HepG2 (cell line): Measurements from ENCODE around the gene COL8A2. TPM values are rescaled to one million over a fixed set of nuclear protein-coding genes. Genes with fewer than 3 reads are reported as not detected.
A peak's percentile ranks its signal among the peaks of the same experiment; 100 is the strongest.

Source experiments
- ATAC-seq: fragments of 200-7000 bp; cut with Tn5 transposase; 3 replicates; pipeline ENCODE4 v1.9.1; 2020; ENCODE audit warnings: mild to moderate bottlenecking, moderate library complexity
- BruUV-seq: library from RNA; stranded (reverse); fragments of 400-500 nt; replicated peaks from 2 replicates; lab custom pipeline; 2021; lab: Mats Ljungman, UMichigan
- CTCF ChIA-PET: fragments of 300-600 bp; formaldehyde crosslinking; extraction: SDS; loops from one replicate; lab custom pipeline; 2021; ENCODE audit warnings: low total read pairs, inconsistent platforms, low intra/inter-chr PET ratio; lab: Yijun Ruan, JAX
- POLR2A ChIA-PET: fragments of 350-600 bp; sonication (Branson Sonifier 250); formaldehyde crosslinking; loops from one replicate; lab custom pipeline; 2020; ENCODE audit warnings: antibody characterized with exemption, inconsistent platforms; lab: Yijun Ruan, JAX
- DNase-seq: peaks from one replicate; pipeline ENCODE4 v3.0.0-alpha.2; 2015; ENCODE audit warnings: low spot score
- FAIRE-seq: peaks from 3 replicates; lab custom pipeline; 2011; peaks lifted over from hg19 to GRCh38; lab: Jason Lieb, UNC
- H2AFZ ChIP-seq: one replicate; pipeline ENCODE4 v1.6.1; 2011; ENCODE audit warnings: low read length, inconsistent platforms
- H3K27ac ChIP-seq: fragments of 300-600 bp; 3 replicates; pipeline ENCODE4 v1.8.0; 2011; ENCODE audit warnings: mixed run types, mild to moderate bottlenecking, mixed read lengths, low read length, inconsistent platforms; ENCODE audit not compliant: insufficient read depth; ENCODE audit errors: extremely low read length
- H3K27me3 ChIP-seq, 2 experiments: fragments of 200-600 bp in 1 of 2; 2 replicates in 1 of 2; 3 replicates in 1 of 2; pipeline versions ENCODE4 v1.6.0 to v1.8.0; 2011; ENCODE audit warnings: low read length in 2 of 2, mild to moderate bottlenecking in 2 of 2, moderate library complexity in 2 of 2, inconsistent platforms in 1 of 2; ENCODE audit not compliant: insufficient read depth in 2 of 2, control insufficient read depth in 1 of 2
- H3K36me3 ChIP-seq, 2 experiments: fragments of 200-600 bp in 1 of 2; replicated peaks in 1 of 2; 2 replicates in 1 of 2; 3 replicates in 1 of 2; pipeline versions ENCODE4 v1.5.1 to v1.8.0; 2011; ENCODE audit warnings: low read length in 2 of 2, inconsistent platforms in 1 of 2; ENCODE audit not compliant: insufficient read depth in 2 of 2, control insufficient read depth in 1 of 2
- H3K4me1 ChIP-seq: 2 replicates; pipeline ENCODE4 v1.5.1; 2012; ENCODE audit warnings: low read length, inconsistent platforms; ENCODE audit not compliant: insufficient read depth
- H3K4me2 ChIP-seq: 2 replicates; pipeline ENCODE4 v1.6.0; 2011; ENCODE audit warnings: low read depth, low read length, inconsistent platforms
- H3K4me3 ChIP-seq, 3 experiments: fragments of 200-600 bp in 1 of 3; sonication (generic), shearing (Covaris generic) in 1 of 3; replicated peaks in 1 of 3; 2 replicates each; pipeline ENCODE4 v1.5.1; 2011 to 2016; ENCODE audit warnings: low read length in 3 of 3, inconsistent platforms in 2 of 3, low read depth in 2 of 3, mild to moderate bottlenecking in 2 of 3, control low read depth in 1 of 3, mixed read lengths in 1 of 3; ENCODE audit not compliant: insufficient read depth in 1 of 3
- H3K79me2 ChIP-seq: one replicate; pipeline ENCODE4 v1.6.1; 2011; ENCODE audit warnings: low read length, inconsistent platforms; ENCODE audit not compliant: insufficient read depth
- H3K9ac ChIP-seq: 2 replicates; pipeline ENCODE4 v1.6.0; 2011; ENCODE audit warnings: mild to moderate bottlenecking, low read depth, low read length, inconsistent platforms; ENCODE audit not compliant: insufficient read depth
- H3K9me3 ChIP-seq: 2 replicates; pipeline ENCODE4 v1.5.1; 2012; ENCODE audit warnings: mild to moderate bottlenecking, low read length
- H4K20me1 ChIP-seq: 2 replicates; pipeline ENCODE4 v1.6.0; 2011; ENCODE audit warnings: inconsistent platforms, mild to moderate bottlenecking, low read length, moderate library complexity; ENCODE audit not compliant: insufficient read depth
- HMGXB4 ChIP-seq, 2 experiments: sonication (generic) in 1 of 2; formaldehyde crosslinking in 1 of 2; IDR thresholded peaks; 2 replicates each; pipeline versions ENCODE4 v1.4.0 to v1.6.1; 2018 to 2020; ENCODE audit warnings: missing genetic modification reagents in 2 of 2, borderline replicate concordance in 1 of 2, low read depth in 1 of 2, mild to moderate bottlenecking in 1 of 2, missing biosample characterization in 1 of 2
- KMT2B ChIP-seq: IDR thresholded peaks from 2 replicates; pipeline ENCODE4 v1.6.1; 2016; ENCODE audit warnings: missing genetic modification reagents, missing compliant biosample characterization
- WGBS: methylation state at CpG from one replicate; pipeline ENCODE4 v1.1.6; 2017; ENCODE audit warnings: low lambda C conversion rate; 5-methylcytosine and 5-hydroxymethylcytosine counted together
- in situ Hi-C: cut with HindIII; loops from 2 replicates; pipeline ENCODE4 v1.10.0; 2017; ENCODE audit warnings: low pct_unique_long_range_greater_than_20kb; ENCODE audit not compliant: extremely low pct_ligation_motif_present
- intact Hi-C: fragments of 100-400 bp; cut with micrococcal nuclease; formaldehyde crosslinking; loops from one replicate; pipeline ENCODE4 v1.10.0; 2022; ENCODE audit not compliant: unreplicated experiment
- polyA plus RNA-seq, 8 experiments: library from polyadenylated mRNA; depleted of rRNA in 3 of 8; stranded (reverse) in 7 of 8; unstranded in 1 of 8; fragments of >200 nt; fragmentation: Illumina TruSeq in 4 of 8; extraction: Trizol in 4 of 8; gene quantifications; 2 replicates each; pipeline versions ENCODE4 v1.2.1 to v1.2.3, GENCODE V29; 2011 to 2016; ENCODE audit warnings: low read depth in 4 of 8, missing spikeins in 1 of 8, mixed read lengths in 1 of 8; ENCODE audit not compliant: insufficient read depth in 1 of 8
- total RNA-seq, 5 experiments: library from RNA; depleted of rRNA; stranded (reverse); fragments of >200 nt; fragmentation: Illumina TruSeq; extraction: Trizol; gene quantifications; 2 replicates each; pipeline ENCODE4 v1.2.3, GENCODE V29; 2016; ENCODE audit warnings: low read depth in 1 of 5
- TF ChIP-seq, protein P1 (sequence below): sonication (generic); formaldehyde crosslinking; IDR thresholded peaks from 2 replicates; pipeline ENCODE4 v1.5.1; 2020; ENCODE audit warnings: mild to moderate bottlenecking, missing genetic modification reagents, moderate library complexity
- TF ChIP-seq, protein P2 (sequence below): sonication (generic); formaldehyde crosslinking; IDR thresholded peaks from 2 replicates; pipeline ENCODE4 v1.5.0; 2020; ENCODE audit warnings: mild to moderate bottlenecking, missing genetic modification reagents, borderline replicate concordance

Gene COL8A2
- total and polyA plus RNA-seq, 2 of the 13 experiments (the other 11 are each of a cell fraction or from before 2014, with no cell fraction given), result 0.13 to 0.24 TPM

DNA sequence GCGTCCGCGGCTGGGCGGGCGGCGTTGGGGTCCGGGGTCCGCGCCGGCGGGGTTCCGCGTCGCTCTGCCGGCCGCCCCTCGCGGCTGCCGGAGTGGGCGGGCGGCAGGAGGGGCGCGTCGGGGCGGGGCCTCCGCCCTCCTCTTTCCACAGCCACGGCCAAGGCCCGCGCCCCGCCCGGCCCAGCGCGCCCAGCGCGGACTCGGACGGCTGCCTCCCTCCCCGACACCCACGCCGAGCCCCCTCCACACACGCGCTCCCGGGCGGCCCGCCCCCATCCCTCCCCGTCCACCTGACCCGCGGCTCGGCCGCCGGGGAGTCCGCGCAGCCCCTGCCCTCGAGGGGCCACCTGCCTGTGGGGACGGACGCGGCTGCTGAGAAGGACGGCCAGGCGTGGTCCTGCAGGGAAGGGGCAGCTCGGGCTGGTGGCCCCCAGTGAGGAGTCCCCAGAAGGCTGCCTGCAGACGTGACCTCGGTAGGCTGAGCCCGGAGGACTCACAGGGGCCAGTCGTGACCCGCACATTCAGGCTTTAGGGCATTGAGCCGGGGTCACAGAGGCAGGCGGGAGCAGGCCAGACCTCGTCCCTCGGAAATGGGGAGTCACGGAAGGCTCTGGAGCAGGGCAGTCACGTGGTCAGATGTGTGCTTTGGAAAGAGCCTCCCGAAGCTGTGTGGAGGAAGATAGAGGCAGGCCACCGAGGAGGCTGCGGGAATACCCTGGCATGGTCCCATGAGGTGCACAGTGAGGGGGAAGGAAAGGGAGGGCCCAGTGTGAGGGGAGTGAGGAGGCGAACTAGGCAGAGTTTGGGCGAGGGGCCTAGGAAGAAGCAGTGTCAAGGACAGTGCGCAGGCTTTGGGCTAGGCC lies at the start of gene COL8A2 (continued):
- TF ChIP-seq, protein P1, sequence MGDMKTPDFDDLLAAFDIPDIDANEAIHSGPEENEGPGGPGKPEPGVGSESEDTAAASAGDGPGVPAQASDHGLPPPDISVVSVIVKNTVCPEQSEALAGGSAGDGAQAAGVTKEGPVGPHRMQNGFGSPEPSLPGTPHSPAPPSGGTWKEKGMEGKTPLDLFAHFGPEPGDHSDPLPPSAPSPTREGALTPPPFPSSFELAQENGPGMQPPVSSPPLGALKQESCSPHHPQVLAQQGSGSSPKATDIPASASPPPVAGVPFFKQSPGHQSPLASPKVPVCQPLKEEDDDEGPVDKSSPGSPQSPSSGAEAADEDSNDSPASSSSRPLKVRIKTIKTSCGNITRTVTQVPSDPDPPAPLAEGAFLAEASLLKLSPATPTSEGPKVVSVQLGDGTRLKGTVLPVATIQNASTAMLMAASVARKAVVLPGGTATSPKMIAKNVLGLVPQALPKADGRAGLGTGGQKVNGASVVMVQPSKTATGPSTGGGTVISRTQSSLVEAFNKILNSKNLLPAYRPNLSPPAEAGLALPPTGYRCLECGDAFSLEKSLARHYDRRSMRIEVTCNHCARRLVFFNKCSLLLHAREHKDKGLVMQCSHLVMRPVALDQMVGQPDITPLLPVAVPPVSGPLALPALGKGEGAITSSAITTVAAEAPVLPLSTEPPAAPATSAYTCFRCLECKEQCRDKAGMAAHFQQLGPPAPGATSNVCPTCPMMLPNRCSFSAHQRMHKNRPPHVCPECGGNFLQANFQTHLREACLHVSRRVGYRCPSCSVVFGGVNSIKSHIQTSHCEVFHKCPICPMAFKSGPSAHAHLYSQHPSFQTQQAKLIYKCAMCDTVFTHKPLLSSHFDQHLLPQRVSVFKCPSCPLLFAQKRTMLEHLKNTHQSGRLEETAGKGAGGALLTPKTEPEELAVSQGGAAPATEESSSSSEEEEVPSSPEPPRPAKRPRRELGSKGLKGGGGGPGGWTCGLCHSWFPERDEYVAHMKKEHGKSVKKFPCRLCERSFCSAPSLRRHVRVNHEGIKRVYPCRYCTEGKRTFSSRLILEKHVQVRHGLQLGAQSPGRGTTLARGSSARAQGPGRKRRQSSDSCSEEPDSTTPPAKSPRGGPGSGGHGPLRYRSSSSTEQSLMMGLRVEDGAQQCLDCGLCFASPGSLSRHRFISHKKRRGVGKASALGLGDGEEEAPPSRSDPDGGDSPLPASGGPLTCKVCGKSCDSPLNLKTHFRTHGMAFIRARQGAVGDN (CRISPR knock-in tag), result peak; percentile 63

GRCh38 chr1:36174713-36175112 lies 49.7 kb upstream of the COL8A2 start:
- peaks cover 10 to 41% of the 10 kb centered on the region in 2 experiments; a peak in 4 of 5 replicates for H3K36me3 ChIP-seq
- H2AFZ ChIP-seq, result no peak overlapping the region
- no peaks in the 10 kb centered on the region for H3K4me1 ChIP-seq
- H4K20me1 ChIP-seq, result no peaks in the 10 kb centered on the region
- in situ Hi-C loops, result no loop called here
- H3K9me3 ChIP-seq, result no peaks in the 10 kb centered on the region
- H3K27ac ChIP-seq, result no peak overlapping the region
- ATAC-seq (no peak), DNase-seq (no peak), FAIRE-seq (no peak)
- 98% methylated on average over 11 of the region's 11 CpGs for WGBS
- no peak overlapping the region for H3K9ac ChIP-seq
- ChIA-PET CTCF (no interaction called here), POLR2A (no interaction called here)
- no peaks in the 10 kb centered on the region for H3K79me2 ChIP-seq
- no peaks in the 10 kb centered on the region for H3K27me3 ChIP-seq
- no peak overlapping the region for H3K4me3 ChIP-seq
- intact Hi-C loops, result no loop called here
- no peak overlapping the region for H3K4me2 ChIP-seq
- no TSS peak for BruUV-seq
- TF ChIP-seq HMGXB4 (CRISPR knock-in tag; IDR thresholded peaks at IDR 0.05; ENCODE audit: borderline replicate concordance in 1 of 2, low read depth in 1 of 2), result no peak
- no peak for TF ChIP-seq KMT2B
- TF ChIP-seq, protein P2, sequence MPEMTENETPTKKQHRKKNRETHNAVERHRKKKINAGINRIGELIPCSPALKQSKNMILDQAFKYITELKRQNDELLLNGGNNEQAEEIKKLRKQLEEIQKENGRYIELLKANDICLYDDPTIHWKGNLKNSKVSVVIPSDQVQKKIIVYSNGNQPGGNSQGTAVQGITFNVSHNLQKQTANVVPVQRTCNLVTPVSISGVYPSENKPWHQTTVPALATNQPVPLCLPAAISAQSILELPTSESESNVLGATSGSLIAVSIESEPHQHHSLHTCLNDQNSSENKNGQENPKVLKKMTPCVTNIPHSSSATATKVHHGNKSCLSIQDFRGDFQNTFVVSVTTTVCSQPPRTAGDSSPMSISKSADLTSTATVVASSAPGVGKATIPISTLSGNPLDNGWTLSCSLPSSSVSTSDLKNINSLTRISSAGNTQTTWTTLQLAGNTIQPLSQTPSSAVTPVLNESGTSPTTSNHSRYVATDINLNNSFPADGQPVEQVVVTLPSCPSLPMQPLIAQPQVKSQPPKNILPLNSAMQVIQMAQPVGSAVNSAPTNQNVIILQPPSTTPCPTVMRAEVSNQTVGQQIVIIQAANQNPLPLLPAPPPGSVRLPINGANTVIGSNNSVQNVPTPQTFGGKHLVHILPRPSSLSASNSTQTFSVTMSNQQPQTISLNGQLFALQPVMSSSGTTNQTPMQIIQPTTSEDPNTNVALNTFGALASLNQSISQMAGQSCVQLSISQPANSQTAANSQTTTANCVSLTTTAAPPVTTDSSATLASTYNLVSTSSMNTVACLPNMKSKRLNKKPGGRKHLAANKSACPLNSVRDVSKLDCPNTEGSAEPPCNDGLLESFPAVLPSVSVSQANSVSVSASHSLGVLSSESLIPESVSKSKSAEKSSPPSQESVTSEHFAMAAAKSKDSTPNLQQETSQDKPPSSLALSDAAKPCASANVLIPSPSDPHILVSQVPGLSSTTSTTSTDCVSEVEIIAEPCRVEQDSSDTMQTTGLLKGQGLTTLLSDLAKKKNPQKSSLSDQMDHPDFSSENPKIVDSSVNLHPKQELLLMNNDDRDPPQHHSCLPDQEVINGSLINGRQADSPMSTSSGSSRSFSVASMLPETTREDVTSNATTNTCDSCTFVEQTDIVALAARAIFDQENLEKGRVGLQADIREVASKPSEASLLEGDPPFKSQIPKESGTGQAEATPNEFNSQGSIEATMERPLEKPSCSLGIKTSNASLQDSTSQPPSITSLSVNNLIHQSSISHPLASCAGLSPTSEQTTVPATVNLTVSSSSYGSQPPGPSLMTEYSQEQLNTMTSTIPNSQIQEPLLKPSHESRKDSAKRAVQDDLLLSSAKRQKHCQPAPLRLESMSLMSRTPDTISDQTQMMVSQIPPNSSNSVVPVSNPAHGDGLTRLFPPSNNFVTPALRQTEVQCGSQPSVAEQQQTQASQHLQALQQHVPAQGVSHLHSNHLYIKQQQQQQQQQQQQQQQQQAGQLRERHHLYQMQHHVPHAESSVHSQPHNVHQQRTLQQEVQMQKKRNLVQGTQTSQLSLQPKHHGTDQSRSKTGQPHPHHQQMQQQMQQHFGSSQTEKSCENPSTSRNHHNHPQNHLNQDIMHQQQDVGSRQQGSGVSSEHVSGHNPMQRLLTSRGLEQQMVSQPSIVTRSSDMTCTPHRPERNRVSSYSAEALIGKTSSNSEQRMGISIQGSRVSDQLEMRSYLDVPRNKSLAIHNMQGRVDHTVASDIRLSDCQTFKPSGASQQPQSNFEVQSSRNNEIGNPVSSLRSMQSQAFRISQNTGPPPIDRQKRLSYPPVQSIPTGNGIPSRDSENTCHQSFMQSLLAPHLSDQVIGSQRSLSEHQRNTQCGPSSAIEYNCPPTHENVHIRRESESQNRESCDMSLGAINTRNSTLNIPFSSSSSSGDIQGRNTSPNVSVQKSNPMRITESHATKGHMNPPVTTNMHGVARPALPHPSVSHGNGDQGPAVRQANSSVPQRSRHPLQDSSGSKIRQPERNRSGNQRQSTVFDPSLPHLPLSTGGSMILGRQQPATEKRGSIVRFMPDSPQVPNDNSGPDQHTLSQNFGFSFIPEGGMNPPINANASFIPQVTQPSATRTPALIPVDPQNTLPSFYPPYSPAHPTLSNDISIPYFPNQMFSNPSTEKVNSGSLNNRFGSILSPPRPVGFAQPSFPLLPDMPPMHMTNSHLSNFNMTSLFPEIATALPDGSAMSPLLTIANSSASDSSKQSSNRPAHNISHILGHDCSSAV (CRISPR knock-in tag), result no peak
